Stimulated activated CD8-positive, alpha-beta memory T cell treated with anti-CD3 and anti-CD28 coated beads, Interleukin-7, amount 100 ng/mL, for 24 hours (primary cell): Measurements from ENCODE around the gene TRMU.

ENCODE experiments used
- DNase-seq: peaks from one replicate; pipeline ENCODE4 v3.0.0-alpha.2; 2020; ENCODE audit warnings: low read depth

The TRMU gene

DNA sequence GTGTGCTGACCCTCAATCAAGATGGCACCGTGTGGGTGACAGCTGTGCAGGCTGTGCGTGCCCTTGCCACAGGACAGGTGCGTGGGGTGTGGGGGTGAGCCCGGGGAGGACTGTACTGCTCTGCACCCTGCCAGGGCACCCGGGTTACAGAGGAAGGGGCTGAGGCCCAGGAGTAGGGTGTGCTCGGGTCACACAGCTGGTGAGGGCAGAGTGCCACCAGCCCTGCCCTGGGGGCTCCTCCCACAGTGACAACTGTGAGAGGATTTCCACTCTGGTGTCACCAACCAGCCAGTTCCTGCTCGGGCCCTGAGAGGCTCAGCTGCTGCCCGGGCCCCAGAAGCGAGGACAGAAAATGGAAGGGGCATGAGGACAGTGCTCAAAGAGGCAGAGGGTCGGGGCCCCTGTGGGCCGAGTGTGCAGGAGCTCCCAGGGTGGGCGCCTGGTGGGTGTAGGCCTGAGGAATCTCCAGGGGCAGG lies 20.5 kb downstream of the TRMU start:
- DNase-seq, result no peak

GRCh38 chr22:46356496-46357480 lies 21.3 kb downstream of the TRMU start:
- no peak for DNase-seq

GRCh38 chr22:46357711-46358520 lies 22.4 kb downstream of the TRMU start:
- DNase-seq, result no peak

DNA sequence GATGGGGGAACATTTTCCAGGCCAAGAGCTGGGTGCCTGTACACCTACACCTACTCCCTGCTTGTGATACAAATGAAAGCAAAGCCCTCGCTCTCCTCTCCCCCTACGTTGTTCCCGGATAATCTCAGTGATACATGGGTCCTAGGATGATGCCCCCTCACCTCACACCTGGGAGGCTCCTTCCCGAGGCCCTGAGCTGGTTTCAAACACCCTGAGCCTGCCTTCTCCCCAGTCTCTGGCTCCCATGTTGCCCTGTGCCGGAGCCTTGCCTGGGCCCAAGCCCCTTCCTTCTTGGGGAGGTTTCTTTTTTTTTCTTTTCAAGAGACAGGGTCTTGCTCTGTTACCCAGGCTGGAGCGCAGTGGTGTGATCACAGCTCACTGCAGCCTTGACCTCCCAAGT lies 23.3 kb downstream of the TRMU start:
- no peak for DNase-seq

- no peak for DNase-seq
These were observed 23.8 kb downstream of the TRMU start for GRCh38 chr22:46359362-46359761.

GRCh38 chr22:46360097-46360496 lies 24.6 kb downstream of the TRMU start:
- DNase-seq, result no peak

DNA sequence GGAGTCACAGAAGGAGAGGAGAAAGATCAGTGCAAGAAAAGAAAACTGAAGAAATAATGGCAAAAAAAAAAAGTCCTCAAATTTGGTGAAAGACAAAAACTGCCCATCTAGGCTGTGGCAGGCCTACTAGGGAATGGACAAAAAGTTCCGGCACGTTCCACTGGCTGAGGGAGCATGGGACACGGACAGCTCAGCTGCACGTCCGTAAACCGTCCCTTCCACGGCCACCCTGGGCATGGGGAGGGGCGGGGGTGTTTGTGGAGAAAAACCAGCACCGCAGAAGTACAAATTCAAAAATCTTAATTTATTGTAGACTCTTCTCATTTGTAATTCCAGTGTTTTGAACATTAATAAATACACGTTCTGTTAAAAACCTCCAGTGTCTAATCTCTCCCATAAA lies 25.4 kb downstream of the TRMU start:
- no peak for DNase-seq

DNA sequence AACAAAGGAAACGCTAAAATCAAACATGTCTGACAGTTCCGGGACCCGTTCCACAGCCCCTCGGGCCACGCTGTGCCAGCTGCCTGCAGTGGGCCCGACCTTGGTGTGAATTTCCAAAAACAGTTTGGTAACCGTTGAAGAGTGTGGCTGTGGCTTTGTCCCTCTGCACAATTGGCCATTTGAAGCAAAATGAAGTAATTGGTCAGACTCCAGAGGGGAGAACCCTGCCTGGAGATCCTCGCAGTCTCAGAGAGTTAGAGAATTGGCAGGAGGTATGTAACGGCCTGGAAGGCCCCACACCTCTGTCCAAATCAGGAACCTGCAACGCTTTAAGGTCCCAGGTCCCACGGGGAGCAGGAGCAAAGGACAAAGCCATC lies 26.3 kb downstream of the TRMU start:
- DNase-seq, result no peak

GRCh38 chr22:46362203-46362933 lies 26.9 kb downstream of the TRMU start:
- DNase-seq, result no peak

DNA sequence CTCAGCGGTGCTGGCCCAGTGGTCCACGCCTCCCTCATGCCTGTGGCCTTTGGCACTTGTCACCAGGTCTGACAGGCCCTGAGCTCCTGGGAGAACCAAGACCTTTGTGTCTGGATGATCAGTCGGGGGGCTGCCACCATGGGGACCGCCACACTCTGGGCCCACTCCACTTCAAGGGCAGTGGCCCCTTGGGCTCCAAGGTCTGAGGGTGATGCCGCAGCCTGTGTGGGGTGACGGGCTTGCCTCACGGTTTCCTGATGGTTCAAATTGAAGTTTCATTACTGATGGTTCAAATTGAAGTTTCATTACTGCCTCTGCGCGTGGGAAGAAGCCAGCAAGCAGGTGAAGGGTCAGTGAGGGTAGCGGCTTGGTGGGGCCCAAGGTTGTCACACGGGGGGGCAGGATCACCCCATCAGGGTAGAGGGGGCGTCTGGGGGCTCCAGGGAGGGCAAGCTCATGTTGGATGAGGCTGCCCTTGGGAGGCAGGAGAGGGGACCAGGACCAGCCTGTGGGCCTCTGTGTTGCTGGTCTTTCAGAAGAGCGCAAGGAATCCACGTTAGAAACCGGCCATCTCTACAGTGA lies 27.5 kb downstream of the TRMU start:
- DNase-seq, result no peak

DNA sequence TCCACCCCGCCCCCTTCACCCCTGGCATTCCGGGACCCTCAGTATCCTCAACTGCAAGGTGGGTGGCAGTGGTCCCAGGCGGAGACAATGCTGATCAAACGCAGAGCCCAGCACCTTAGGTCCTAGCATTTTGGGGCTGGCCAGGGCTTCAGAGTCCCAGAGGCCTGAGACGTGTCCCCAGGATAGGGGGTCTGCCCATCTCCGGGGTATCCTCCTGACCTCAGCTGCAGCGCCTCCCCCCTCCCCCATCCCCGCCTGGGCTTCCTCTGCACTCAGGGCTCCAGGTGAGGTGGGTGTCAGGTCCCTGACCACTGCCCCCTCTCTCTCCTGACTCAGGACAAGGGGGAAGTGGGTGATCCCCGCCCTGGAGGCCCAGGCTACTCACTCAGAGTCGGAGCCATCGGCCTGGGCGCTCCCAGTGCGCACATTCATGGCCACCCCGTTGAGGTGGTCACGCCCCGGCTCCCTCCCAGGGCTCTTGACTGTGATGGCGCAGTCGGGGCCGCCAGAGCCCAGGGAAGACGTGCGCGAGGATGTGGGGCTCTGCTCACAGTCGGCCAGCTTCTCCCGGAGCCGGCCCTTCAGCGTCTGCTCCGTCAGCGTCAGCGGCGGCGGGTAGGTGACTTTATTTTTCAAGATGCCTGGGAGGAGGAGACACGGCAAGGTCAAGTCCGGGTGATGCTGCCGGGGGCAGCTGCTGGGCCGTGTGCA lies 28.3 kb downstream of the TRMU start:
- DNase-seq, result no peak

- no peak for DNase-seq
These were observed 29.0 kb downstream of the TRMU start for GRCh38 chr22:46364341-46365165.

DNA sequence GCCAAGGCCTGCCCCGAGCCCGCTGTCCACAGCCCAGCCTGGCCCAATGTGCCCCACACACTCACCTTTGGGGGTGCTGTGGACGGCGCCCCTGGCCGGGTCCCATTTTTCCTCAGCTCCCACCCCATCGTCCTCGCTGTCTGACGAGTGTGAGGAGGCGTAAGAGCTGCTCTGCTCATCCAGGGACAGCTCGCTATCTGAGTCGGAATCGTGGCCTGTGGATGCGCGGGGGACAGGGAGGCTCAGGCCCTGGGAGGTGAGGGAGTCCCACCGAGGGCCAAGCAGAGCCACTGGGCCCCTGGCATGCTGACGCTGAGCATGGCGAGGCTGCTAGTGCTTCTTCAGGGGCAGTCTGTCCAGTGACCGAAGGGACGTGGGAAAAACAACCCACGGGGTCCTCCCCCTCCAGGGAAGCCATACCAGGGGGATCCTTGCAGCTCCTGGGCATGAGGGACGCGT lies 29.7 kb downstream of the TRMU start:
- DNase-seq, result no peak

- no peak for DNase-seq
These were observed 30.8 kb downstream of the TRMU start for GRCh38 chr22:46366327-46366731.

- no peak for DNase-seq
These were observed 31.5 kb downstream of the TRMU start for GRCh38 chr22:46366801-46367706.

GRCh38 chr22:46367707-46368191 lies 32.2 kb downstream of the TRMU start:
- DNase-seq, result peak; percentile 45

- no peak for DNase-seq
These were observed 32.9 kb downstream of the TRMU start for GRCh38 chr22:46368422-46368821.

DNA sequence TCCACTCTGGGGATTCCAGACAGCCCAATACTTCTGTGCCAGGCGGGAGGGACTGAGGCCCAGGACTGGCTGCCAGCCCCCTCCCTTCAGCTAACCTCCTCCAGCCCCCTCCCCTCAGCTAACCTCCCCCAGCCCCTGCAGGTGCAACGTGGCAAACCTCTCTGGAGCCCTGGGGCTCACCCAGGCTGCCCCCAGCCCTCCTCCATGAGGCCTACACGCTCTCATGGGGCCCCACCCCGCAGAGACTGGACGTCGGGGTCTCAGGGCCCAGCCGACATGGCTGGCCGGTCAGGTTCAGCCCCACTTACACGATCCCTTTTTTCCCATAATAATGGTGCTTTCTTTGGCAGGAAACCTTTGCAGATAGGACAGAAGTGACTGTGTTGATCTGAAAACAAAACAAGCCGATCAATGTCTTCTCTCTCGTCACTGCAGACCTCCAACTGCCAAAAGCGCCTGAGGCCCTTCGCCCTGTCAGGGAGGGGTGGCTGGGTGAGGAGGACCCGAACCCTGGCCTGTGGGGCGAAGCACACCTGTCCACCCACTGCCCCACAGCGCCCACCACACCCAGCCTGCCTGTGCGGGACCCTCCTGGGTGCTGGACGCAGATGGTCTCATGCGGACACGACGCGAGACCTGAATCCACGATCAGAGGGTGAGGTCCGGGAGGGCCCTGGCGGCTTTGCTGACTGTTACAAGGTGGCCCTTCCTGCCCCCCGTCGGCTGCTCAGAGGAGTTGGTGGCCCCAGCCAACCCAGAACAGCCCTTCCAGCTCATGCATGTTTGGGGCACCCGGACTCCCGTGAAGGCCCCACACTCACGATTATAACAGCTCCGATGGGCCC lies 33.6 kb downstream of the TRMU start:
- DNase-seq, result no peak
